GM21447 (cell line): ENCODE measurements around the gene MYO10.
"Not testable (repeated sequence)": the region's sequence is repeated elsewhere in the genome, so short reads cannot be mapped to it uniquely, and the experiment has no call there.

ENCODE experiments used
- ATAC-seq: cut with Tn5 transposase; IDR thresholded peaks from one replicate; pipeline ENCODE4 v1.9.1; 2021; ENCODE audit not compliant: unreplicated experiment

The MYO10 gene

DNA sequence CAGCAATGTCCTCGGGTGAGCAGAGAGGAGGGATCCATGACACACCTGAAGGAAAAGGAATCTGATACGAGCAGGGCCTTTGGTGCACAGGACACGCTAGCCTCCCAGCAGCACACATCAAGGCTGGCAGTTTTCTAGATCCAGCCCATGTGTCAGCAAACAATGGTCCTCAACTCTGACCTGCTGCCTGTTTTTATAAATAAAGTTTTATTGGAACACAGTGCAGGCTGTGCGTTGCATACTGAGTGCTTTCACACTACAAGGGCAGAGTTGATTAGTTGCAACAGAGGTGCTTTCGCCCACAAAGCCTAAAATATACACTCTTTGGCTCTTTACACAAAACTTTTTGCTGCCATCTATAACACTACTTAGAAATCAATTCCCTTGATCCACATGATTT is 147.1 kb downstream of the MYO10 start:
- no peak for ATAC-seq

DNA sequence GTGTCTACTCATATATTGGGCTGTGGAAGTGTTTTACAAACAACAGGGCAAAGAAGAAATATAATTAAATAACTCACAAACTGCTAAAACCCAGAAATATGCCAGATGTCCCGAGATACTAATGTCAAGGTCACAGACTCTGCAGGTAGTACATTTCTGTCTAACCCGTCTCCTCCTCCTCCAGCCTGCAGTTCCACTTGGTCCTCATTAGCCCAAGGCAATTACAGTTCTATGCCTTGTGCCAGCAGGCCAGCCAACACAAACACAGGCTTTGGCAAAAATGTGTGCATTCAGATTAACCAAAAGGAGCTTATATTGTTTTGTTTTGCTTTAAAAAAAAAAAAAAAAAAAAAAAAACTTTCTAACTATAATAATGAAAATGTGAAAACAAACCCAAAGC is 148.8 kb downstream of the MYO10 start:
- ATAC-seq = no peak

DNA sequence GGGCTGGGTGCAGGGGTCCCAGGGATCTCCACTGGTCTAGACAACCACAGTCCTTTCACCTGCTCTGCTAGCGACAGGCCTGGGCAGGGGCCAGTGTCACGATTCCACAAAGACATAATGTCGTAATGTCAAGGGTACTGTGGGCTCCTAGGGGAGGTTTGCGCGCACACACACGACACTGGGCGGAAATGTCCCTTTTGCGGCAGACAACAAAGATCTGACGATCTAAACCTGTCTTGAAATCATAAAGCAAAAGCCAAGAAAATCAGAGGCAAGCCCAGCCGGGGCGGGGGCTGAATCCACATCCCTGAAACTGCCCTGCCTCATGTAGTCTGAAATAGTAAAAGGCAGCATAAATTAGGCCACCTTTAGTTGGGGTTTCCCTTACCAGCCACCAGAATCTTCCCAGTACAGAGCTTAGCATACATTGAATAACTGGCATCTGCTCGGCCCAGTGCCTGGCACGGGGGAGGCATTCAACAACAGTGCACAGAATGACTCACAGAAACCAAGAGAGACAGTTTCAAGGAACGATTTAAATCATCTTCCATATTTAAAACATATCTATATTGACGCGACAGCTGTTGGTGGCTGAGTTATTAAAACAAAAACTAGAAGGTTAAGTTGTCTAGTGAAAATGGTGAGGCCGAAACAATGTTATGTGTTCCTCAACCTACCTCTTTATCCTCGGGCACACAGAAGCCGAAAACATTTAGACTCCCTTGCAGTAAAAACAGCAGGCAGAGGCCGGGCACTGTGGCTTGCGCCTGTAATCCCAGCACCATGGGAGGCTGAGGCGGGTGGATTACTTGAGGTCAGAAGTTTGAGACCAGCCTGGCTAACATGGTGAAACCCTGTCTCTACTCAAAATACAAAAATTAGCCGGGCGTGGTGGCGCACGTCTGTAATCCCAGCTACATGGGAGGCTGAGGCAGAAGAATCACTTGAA is 151.0 kb downstream of the MYO10 start:
- ATAC-seq = peak; percentile 97

DNA sequence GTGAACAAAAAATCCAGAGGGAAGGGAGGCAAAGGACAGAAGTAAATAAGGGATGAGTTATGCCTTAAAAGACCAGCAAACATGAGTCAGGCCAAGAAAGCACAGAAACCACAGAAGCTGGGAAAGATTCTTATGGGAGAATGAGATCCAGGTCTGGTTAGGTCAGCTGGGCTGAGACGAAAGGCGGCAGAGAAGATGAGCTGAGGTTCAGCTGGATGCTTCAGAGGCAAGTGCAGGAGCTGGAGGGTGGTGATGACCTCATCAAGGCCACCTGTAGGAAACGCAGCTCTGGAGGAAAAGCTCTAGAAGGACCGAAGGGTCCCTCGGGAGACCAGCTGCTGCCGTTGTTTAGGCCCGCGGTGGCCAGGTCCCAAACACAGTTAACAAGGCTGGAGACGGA is 152.0 kb downstream of the MYO10 start:
- ATAC-seq = no peak

DNA sequence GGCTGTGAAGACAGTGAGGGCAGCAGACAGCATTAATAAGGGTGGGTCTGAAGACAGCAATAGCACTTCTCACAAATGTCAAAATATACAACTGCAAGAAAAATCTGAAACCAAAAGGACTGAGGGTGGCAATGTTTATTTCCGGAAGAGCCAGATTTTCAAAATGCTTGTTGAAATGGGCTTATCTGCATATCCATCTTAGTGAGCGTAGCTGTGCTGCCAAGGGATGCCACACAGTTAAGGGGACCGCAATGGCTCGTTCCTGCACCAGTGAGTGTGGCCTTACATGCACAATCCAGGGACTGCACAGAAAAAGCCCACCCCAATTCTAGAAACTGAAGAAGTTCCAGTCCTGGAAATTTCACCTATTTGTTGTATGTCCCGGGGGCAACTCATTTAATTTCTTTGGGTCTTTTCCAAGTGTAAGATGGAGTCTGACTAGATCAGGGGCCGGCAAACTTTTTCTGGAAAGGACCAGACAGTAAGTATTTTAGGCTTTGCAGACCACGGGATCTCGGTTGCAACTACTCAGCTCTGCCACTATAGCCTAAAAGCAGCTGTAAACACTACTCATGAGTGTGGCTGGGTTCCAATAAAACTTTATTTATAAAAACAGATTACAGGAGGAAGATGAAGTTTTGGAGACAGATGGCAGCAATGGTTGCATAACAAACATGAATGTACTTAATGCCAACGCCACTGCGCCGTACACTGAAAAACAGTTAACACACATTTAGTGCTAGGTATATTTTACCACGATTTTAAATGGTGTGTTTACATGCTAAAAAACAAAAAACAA is 154.1 kb downstream of the MYO10 start:
- ATAC-seq = no peak

DNA sequence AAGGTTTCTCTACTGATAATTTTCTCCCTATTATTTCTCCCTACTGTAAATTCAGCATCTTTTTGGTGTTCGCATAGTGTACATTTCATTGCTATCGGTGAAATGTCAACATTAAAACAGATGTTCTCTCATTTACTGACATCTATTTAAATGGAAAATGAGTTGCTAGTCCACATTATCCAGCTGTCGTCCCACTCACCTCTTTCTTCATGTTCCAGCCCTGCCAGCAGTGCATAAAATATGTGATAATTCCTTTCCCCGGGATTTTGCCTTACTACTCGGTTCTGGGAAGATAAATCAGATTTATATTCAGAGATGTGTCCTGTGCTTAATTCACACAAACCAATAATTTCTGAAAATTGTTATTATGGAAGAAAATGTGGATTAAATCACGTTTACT is 155.8 kb downstream of the MYO10 start:
- ATAC-seq = no peak

DNA sequence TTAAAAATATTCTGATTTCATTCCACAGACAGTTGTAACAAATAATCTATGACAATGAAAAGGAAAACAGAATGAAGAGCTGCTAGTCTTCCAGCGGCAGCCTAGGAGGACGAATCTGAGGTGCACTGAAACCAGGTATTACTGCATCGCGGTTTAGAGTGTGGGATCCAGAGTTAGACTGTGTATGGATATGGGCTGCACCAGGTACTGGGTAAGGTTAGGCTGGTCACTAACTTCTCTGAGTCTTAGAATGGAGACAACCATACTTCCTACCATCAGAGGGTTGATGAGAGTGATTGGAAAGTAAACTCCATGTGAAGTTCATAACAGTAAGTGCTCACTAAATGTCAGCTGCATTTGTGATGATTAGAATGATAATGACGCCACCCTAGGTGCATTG is 158.7 kb downstream of the MYO10 start:
- ATAC-seq = no peak

DNA sequence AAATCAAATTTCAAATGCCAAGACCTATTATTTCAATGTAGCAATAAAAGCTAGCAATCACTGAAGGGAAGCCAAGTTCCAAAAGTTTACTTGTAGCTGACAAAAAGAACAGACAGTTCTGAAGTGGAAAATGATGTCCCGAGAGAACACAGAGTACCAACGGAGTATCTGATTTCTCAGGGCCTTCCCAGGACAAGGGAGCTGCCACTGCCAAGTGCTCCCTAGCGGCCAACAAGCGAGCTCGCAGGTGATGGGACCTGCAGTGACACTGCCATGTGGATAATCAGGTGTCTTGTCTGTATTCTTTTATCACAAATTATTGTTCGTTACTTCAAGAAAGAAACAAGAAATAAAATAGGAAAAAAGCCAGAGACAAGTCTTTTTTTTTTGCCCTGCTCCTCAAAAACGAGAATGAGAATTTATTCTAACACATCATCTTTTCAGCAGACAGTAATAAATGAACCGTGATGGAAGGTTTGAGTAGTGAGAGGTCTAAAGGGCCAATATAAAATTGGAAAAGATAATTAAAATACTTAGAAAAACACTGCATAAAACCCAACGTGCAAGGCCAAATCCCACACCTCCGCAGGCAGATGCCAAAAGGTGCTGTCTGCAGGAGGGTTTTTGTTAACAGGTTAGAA is 159.4 kb downstream of the MYO10 start:
- no peak for ATAC-seq

DNA sequence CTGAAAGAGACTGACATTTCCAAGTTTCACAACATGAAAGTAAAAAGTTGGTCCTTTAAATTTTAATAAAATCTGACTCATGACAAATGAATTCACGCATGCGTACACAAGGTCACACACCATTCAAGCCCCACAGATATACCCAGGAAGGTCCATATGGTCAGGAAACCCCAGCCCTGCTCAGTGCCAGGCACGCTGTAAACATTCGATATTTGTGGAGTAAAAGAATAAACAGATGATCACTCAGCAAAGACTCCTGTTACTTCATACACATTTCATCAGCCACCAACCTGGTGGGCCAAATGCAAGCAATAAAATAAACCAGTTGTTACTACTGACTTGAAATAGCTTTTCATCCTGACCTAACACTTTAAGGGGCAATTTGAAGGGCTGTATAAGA is 161.3 kb downstream of the MYO10 start:
- ATAC-seq = no peak

DNA sequence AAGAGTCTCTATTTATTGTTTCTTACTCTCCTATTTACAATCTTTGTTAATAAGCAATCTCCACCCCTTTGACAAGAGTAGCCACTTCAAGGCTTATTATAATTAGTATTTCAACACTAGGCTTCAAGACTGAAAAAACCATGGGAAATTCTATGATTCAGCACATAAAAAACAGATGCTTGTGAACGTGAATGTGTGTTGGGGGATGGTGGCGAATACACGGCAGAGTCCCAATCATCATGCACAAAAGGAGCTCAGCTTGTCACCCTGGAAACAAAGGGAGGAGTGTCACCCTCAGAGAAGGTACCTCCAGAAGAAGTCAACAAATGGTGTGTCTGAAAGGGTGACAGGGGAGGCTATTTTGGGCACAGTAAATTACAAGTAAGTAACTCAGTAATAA is 162.1 kb downstream of the MYO10 start:
- ATAC-seq = no peak

DNA sequence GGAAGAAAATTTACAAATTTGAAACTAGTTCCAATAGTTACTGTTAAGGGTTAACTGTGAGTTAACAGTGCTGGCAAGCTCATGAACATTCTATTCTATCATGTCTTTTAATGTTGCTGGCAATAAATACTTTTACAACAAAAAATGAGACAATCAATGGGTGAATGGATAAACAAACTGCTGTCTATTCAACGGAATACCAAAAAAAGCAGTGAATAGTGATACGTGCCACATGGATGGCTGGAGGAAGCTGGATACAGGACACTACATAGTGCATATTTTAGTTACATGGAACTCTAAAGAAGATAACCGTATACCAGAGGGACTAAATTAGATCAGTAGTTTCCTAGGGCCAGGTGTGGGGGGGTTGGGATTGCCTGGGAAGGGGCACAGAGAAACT is 163.5 kb downstream of the MYO10 start:
- ATAC-seq = no peak

DNA sequence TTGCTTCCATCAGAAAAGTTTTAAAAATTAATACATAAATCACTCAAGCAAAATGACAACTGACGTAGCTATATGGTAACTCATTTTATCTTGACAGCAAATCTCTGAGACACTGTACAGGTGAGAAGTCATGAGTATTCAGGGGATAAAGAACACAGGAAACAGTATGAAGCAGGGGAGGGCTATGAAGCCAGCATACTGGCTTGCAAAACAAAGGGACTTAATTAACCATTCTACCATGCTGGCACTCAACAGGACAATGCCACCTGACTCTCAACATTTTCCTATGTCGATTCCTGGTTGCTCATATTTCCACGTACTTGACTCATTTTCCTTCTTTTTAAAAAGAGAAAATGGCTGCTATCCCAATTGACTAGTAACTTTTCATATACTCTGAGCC is 167.9 kb downstream of the MYO10 start:
- ATAC-seq = no peak

DNA sequence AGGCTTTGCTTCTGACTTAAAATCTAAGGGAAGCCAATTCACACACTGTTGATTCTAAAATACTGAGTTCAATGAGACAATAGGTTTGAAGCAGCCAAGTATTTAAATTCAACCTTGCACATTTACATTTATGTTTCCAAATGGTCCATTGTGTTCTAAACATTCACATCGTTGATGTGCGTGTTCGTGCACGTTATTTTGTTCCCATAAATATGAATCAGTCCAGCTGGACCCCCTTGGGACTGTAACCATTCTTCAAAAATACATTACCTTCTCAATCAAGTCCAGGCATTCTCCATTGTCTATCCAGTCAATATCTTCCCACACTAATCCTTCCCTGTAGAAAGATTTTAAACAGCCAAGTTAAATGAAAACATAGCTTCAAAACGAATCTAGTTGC is 172.9 kb downstream of the MYO10 start:
- no peak for ATAC-seq

DNA sequence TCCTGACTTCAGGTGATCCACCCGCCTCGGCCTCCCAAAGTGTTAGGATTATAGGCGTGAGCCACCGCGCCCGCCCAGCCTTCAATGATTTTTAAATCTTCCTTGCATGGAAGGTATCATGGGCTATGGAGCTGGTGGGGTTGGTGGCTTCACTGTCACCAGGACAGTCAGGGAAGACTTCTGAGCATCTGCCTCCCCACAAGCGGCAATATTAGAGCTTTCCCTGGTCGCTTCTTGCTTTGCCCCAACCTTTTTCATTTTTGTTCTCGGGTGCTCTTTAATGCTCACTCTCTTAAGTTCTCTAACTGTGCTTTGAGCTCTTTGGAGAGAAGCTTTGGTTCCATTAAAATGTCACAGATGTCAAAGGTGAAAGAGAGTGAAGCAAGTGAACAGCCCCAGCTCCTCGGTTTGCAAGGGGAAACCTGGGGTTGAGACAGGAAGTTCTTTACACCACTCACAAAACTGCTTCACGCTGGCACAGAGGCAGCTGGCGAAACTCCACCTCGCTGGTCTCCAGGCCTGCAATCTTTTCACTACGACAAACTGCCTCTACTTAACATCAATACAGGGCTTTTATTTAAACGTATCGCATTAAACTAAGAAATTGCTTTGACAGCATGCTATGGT is 176.8 kb downstream of the MYO10 start:
- ATAC-seq = peak; percentile 80

DNA sequence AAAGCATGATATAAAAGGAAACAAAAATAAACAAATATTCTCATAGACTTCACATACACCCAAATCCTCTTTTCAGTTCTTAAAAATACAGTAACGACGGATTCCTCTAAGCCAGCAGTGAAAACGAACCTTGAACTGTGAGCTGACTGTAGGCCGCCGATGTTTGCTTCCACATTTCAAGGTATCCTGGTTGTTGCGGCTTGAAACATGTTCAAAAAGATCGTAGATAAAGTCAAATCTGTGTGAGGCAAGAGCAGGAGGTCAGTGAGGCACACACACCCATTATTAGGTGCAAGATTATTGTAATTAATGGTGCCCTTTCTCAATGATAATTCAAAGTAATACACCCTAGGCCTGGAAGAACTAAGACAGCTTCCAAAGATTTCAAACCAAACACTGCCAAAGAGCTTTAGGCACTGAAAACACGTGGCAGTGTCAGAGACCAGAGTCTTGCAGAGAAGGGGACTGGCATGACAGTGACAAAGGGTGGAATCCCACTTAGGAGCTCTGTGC is 178.0 kb downstream of the MYO10 start:
- no peak for ATAC-seq

DNA sequence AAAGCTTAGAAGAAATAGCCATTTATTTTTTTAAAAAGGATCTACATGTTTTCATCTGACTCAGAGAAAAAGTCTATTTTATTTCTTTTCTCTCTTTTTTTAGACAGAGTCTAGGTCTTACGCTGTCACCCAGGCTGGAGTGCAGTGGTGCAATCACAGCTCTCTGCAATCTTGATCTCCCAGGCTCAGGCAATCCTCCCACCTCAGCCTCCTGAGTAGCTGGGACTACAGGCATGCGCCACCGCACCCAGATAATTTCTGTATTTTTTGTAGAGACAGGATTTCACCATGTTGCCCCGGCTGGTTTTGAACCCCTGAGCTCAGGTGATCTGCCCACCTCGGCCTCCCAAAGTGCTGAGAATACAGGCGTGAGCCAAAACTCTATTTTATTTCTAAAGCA is 178.5 kb downstream of the MYO10 start:
- not testable (repeated sequence) for ATAC-seq

DNA sequence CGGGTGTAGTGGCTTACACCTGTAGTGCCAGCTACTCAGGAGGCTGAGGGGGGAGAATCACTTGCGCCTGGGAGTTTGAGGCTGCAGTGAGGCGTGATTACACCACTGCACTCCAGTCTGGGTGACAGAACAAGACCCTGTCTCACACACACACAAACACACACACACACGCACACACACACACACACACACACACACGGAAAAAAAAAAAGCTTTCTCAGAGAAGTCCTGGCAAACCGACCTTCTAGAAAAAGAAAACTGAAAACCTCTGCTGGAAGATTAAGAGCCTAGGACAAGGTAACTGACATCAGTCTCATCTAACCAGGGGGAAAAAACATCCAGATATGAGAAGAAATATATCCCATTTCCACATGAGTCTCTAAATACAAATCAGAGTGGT is 178.9 kb downstream of the MYO10 start:
- ATAC-seq = no peak

DNA sequence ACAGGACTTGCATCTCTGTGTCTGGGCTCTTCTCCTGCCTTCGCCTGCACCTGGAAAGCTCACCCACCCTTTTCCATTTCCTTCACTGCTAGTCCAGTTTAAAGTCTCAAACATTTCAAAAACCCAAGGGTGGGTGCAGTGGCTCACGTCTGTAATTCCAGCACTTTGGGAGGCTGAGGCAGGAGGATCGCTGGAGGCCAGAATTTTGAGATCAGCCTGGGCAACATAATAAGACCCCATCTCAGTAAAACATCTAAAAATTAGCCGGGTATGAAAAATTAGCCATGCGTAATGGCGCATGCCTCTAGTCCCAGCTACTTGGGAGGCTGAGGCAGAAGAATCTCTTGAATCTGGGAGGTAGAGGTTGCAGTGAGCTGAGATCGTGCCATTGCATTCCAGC is 179.4 kb downstream of the MYO10 start:
- ATAC-seq = no peak

DNA sequence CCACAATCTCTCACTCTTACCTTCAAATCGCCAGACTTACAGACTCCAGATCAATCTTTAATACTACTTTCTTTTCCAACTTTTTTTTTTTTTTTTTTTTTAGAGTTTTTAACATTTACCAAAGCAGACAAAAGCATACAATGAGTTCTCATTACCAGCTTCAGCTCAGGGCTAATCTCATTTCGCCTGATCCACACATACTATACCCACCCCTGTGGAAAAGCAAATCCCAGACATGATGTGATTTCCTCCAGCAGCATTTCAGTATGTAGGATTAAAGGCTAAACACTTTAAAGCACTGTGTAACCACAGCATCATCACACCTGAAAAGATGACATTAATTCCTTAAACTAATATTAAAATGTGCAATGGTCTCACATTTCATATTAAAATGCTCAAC is 180.4 kb downstream of the MYO10 start:
- ATAC-seq = no peak

DNA sequence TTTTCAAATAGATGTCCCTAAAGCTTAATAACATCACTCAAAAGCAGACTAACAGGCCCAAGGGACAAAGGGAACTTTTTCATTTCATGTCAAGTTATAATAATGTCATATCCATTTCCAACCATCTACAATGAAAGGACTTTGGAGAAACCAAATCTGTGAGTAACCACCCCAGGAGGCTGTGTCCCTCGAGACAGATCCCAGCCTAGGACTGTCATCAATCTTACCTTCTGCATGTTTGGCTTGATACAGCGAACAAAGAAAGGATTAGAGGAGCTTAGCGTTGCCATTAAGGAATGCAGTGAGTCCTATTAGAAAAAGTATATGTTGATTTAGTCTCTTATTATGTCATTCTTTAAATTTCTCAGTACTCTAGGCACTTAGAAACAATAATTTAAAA is 181.5 kb downstream of the MYO10 start:
- no peak for ATAC-seq

DNA sequence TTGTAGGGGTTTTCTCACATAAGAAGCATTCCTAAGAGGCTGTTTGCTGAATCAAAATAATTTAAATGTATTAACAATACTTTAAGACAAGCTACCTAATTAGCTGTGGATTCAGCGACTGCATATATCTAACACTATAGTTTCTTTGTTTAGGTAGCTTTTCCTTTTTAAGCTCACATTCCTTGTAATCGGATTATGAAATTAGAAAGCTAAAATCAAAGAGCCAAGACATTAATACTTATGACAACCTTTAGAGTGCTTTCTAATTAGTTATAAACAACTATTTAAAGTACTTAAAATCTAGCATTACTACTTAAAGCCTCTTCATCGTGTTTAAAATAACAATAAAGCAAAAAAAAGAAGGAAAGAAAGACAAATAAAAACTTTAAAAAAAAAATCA is 182.0 kb downstream of the MYO10 start:
- ATAC-seq = no peak
